Posterior cingulate gyrus (tissue), 11 donors: ENCODE data around the gene CIITA.

ENCODE experiments used
- DNase-seq, 10 donors: peaks; one replicate each; pipeline versions ENCODE4 v3.0.0 to v3.0.0-alpha.2; 2020 to 2021; ENCODE audit warnings: mixed read lengths in 3 of 10
- intact Hi-C: fragments of 100-400 bp; cut with DNase I; formaldehyde crosslinking; loops from one replicate; pipeline ENCODE4 v1.15.1; 2023

Gene CIITA

GRCh38 chr16:10850478-10850850, 26.5 kb upstream of the CIITA start:
- DNase-seq, result no peak
- intact Hi-C loops, result no loop called here

GRCh38 chr16:10851512-10851911, 25.5 kb upstream of the CIITA start:
- intact Hi-C loops, result no loop called here
- DNase-seq, result no peak

GRCh38 chr16:10852286-10852685, 24.7 kb upstream of the CIITA start:
- intact Hi-C loops, result no loop called here
- DNase-seq, result no peak

- DNase-seq, result no peak
- intact Hi-C loops, result no loop called here
These were observed 24.1 kb upstream of the CIITA start for GRCh38 chr16:10852948-10853347.

GRCh38 chr16:10856042-10856441, 21.0 kb upstream of the CIITA start:
- no peak for DNase-seq
- intact Hi-C loops, result no loop called here

GRCh38 chr16:10858203-10858602, 18.8 kb upstream of the CIITA start:
- intact Hi-C loops, result no loop called here
- DNase-seq, result no peak

GRCh38 chr16:10859020-10859419, 18.0 kb upstream of the CIITA start:
- intact Hi-C loops, result no loop called here

GRCh38 chr16:10859658-10860057, 17.3 kb upstream of the CIITA start:
- DNase-seq, result no peak
- intact Hi-C loops, result no loop called here

More at GRCh38 chr16:10859020-10859419, 18.0 kb upstream of the CIITA start:
- DNase-seq, result no peak

- peak in 2 of 10 donors; percentile 29 to 76 for DNase-seq
- intact Hi-C loops, result no loop called here
These were observed 14.6 kb upstream of the CIITA start for GRCh38 chr16:10862438-10862837.

GRCh38 chr16:10865991-10866966, 10.7 kb upstream of the CIITA start:
- DNase-seq, result peak in 2 of 10 donors; percentile 16 to 72
- intact Hi-C loops, result no loop called here

- DNase-seq, result no peak
- intact Hi-C loops, result no loop called here
These were observed 9.8 kb upstream of the CIITA start for GRCh38 chr16:10867199-10867598.

GRCh38 chr16:10868104-10868595, 8.9 kb upstream of the CIITA start:
- intact Hi-C loops, result no loop called here
- DNase-seq, result no peak

GRCh38 chr16:10868596-10869469, 8.2 kb upstream of the CIITA start:
- peak in 2 of 10 donors; percentile 13 to 77 for DNase-seq
- intact Hi-C loops, result no loop called here

GRCh38 chr16:10870137-10870776, 6.7 kb upstream of the CIITA start:
- intact Hi-C loops, result no loop called here
- no peak for DNase-seq

GRCh38 chr16:10870808-10871156, 6.2 kb upstream of the CIITA start:
- no peak for DNase-seq
- intact Hi-C loops, result no loop called here

GRCh38 chr16:10871157-10871991, 5.6 kb upstream of the CIITA start:
- peak in 3 of 10 donors; percentile 32 to 84 (median 67) for DNase-seq
- intact Hi-C loops, result no loop called here

- intact Hi-C loops, result no loop called here
- no peak for DNase-seq
These were observed 687 bp upstream of the CIITA start for GRCh38 chr16:10876315-10876714.

- intact Hi-C loops, result no loop called here
These were observed 507 bp downstream of the CIITA start for GRCh38 chr16:10877472-10877946.

GRCh38 chr16:10878328-10878643, 1.3 kb downstream of the CIITA start:
- intact Hi-C loops, result no loop called here
- DNase-seq, result no peak

More at GRCh38 chr16:10877472-10877946, 507 bp downstream of the CIITA start:
- DNase-seq, result peak in 1 of 10 donors; percentile 57
